Thoracic aorta (tissue), 2 donors: ENCODE data around the gene HEPN1. TPM values are rescaled to one million over a fixed set of nuclear protein-coding genes. Genes with fewer than 3 reads are reported as not detected.
"Not testable (repeated sequence)": the region's sequence is repeated elsewhere in the genome, so short reads cannot be mapped to it uniquely, and the experiment has no call there.

ENCODE experiments used
- ATAC-seq: fragments of 150-250 bp; one replicate; pipeline ENCODE4 v1.8.0; 2017; ENCODE audit warnings: low read depth; ENCODE audit not compliant: insufficient number of reproducible peaks, low FRiP score
- DNase-seq: peaks from one replicate; pipeline ENCODE4 v3.0.0-alpha.2; 2020; ENCODE audit warnings: low spot score
- H3K27ac ChIP-seq, 2 donors: fragments of 200-600 bp; sonication (generic); 1 replicate in 1 of 2; 2 replicates in 1 of 2; pipeline ENCODE4 v1.5.1; 2016; ENCODE audit warnings: mild to moderate bottlenecking in 2 of 2, moderate library complexity in 2 of 2
- H3K27me3 ChIP-seq: fragments of 200-600 bp; sonication (generic); replicated peaks from 2 replicates; pipeline ENCODE4 v1.6.0; 2016; ENCODE audit warnings: mild to moderate bottlenecking; ENCODE audit not compliant: insufficient read depth
- H3K36me3 ChIP-seq: fragments of 200-600 bp; sonication (generic); one replicate; pipeline ENCODE4 v1.5.1; 2016
- H3K4me1 ChIP-seq, 2 donors: fragments of 200-600 bp; sonication (generic); 1 replicate in 1 of 2; 2 replicates in 1 of 2; pipeline versions ENCODE4 v1.5.1 to v1.6.0; 2016; ENCODE audit warnings: low read depth in 2 of 2, mild to moderate bottlenecking in 1 of 2; ENCODE audit not compliant: control insufficient read depth in 1 of 2
- H3K4me3 ChIP-seq: fragments of 200-600 bp; sonication (generic); 2 replicates; pipeline ENCODE4 v1.5.1; 2016; ENCODE audit warnings: mild to moderate bottlenecking
- H3K9me3 ChIP-seq: fragments of 200-600 bp; sonication (generic); 2 replicates; pipeline ENCODE4 v1.5.1; 2016
- total RNA-seq, 2 donors: library from RNA; depleted of rRNA; stranded (reverse); fragments of >200 nt; gene quantifications; one replicate each; pipeline versions ENCODE4 v1.1.0 to v1.2.3, GENCODE V29; 2016
- TF ChIP-seq, protein P1 (sequence below): fragments of 200-600 bp; sonication (generic); IDR thresholded peaks from one replicate; pipeline ENCODE4 v1.5.1; 2019; ENCODE audit warnings: antibody characterized with exemption

The HEPN1 gene
- total RNA-seq, 2 donors from 2014 or later, result 0.41 TPM; not detected in 1

DNA sequence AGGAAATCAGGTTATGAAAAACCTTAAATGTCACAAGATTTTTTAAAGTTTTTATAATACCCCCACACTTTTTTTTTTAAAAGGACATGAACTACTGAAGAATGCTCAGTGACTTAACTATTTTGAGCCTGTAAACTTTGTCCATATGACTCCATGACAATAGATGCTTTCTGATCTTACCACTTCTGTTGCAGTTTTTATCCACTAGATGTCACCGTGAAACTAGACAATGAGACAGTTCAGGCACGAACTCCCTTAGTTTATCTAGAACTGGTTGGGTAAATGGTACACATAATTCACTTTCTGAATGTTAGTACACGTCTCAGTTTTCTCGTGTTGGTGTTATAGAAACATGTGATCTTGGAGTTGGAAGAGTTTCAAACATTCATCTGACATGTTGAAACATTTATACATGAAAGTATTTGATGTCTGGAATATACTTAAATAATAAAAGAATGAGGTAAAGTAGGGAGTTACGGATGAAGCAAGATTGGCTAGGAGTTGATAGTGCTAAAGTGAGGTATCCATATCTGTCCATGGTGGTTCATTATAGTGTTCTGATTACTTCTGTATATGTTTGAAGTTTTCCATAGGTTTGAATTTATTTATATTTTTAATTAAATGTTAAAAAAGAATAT lies 43.0 kb downstream of the HEPN1 start:
- Histone ChIP-seq H3K27me3 (no peaks in the 10 kb centered on the region), H3K36me3 (no peaks in the 10 kb centered on the region), H3K4me3 (no peak overlapping the region), H3K4me1 (no peaks in the 10 kb centered on the region), H3K9me3 (no peaks in the 10 kb centered on the region), H3K27ac (no peak overlapping the region)
- TF ChIP-seq, protein P1, sequence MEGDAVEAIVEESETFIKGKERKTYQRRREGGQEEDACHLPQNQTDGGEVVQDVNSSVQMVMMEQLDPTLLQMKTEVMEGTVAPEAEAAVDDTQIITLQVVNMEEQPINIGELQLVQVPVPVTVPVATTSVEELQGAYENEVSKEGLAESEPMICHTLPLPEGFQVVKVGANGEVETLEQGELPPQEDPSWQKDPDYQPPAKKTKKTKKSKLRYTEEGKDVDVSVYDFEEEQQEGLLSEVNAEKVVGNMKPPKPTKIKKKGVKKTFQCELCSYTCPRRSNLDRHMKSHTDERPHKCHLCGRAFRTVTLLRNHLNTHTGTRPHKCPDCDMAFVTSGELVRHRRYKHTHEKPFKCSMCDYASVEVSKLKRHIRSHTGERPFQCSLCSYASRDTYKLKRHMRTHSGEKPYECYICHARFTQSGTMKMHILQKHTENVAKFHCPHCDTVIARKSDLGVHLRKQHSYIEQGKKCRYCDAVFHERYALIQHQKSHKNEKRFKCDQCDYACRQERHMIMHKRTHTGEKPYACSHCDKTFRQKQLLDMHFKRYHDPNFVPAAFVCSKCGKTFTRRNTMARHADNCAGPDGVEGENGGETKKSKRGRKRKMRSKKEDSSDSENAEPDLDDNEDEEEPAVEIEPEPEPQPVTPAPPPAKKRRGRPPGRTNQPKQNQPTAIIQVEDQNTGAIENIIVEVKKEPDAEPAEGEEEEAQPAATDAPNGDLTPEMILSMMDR, result peak; percentile 53
- no peak for DNase-seq
- peak; percentile 73 for ATAC-seq

DNA sequence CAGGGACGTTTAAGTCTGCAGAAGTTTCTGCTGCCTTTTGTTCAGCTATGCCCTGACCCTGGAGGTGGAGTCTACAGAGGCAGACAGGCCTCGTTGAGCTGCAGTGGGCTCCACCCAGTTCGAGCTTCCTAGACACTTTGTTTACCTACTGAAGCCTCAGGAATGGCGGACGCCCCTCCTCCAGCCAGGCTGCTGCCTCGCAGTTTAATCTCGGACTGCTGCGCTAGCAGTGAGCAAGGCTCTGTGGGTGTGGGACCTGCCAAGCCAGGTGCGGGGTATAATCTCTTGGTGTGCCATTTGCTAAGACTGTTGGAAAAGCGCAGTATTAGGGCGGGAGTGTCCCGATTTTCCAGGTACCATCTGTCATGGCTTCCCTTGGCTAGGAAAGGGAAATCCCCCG lies 49.1 kb downstream of the HEPN1 start:
- not testable (repeated sequence) for H3K36me3 ChIP-seq, H3K4me1 ChIP-seq, H3K27me3 ChIP-seq, H3K4me3 ChIP-seq, H3K9me3 ChIP-seq, ATAC-seq, DNase-seq, H3K27ac ChIP-seq

Other genes starting within 250 kb of the HEPN1 start
- gene SIAE, start 245.5 kb upstream of the HEPN1 start, total RNA-seq, result 10 to 100 TPM in 1 of 2 donors, 1 to 10 TPM in 1; 9.7 to 20.0 TPM
- 1 to 10 TPM; 3.9 to 6.4 TPM for gene SPA17, start 245.3 kb upstream of the HEPN1 start, total RNA-seq
- gene NRGN, start 179.3 kb upstream of the HEPN1 start, total RNA-seq, result 10 to 100 TPM in 1 of 2 donors, 1 to 10 TPM in 1; 7.3 to 17.5 TPM
- gene VSIG2, start 167.0 kb upstream of the HEPN1 start, total RNA-seq, result 1 to 10 TPM; 1.2 to 2.7 TPM
- 100 to 1,000 TPM in 1 of 2 donors, 10 to 100 TPM in 1; 54.2 to 116 TPM for gene ESAM, start 157.0 kb upstream of the HEPN1 start, total RNA-seq
- 10 to 100 TPM; 16.4 to 29.4 TPM for gene MSANTD2, start 118.8 kb upstream of the HEPN1 start, total RNA-seq
- gene ROBO3, start 53.8 kb upstream of the HEPN1 start, total RNA-seq, result 10 to 100 TPM in 1 of 2 donors, 1 to 10 TPM in 1; 5.5 to 13.7 TPM
- 10 to 100 TPM in 1 of 2 donors, 1 to 10 TPM in 1; 8.5 to 18.8 TPM for gene ROBO4, start 21.4 kb upstream of the HEPN1 start, total RNA-seq
- 1 to 10 TPM in 1 of 2 donors, under 1 TPM in 1; 0.49 to 1.2 TPM for gene HEPACAM, start 16.8 kb downstream of the HEPN1 start, total RNA-seq
- gene CCDC15, start 35.0 kb downstream of the HEPN1 start, total RNA-seq, result 1 to 10 TPM in 1 of 2 donors, under 1 TPM in 1; 0.49 to 1.2 TPM
- gene SLC37A2, start 144.1 kb downstream of the HEPN1 start, total RNA-seq, result 10 to 100 TPM in 1 of 2 donors, 1 to 10 TPM in 1; 8.9 to 11.6 TPM
- 10 to 100 TPM; 15.2 to 17.7 TPM for gene TMEM218, start 192.4 kb downstream of the HEPN1 start, total RNA-seq
- gene PKNOX2, start 245.5 kb downstream of the HEPN1 start, total RNA-seq, result 1 to 10 TPM; 1.4 to 9.2 TPM